WTC11 (cell line): ENCODE results near the gene SIGMAR1. TPM values are rescaled to one million over a fixed set of nuclear protein-coding genes. Genes with fewer than 3 reads are reported as not detected.

Experiments
- ATF2 ChIP-seq: sonication (generic); formaldehyde crosslinking; IDR thresholded peaks from 2 replicates; pipeline ENCODE4 v1.8.1; 2022; ENCODE audit warnings: low read depth, missing genetic modification reagents, borderline replicate concordance
- CREM ChIP-seq: sonication (generic); formaldehyde crosslinking; IDR thresholded peaks from 2 replicates; pipeline ENCODE4 v1.8.1; 2022; ENCODE audit warnings: mild to moderate bottlenecking, missing genetic modification reagents, moderate library complexity
- E2F1 ChIP-seq: sonication (generic); formaldehyde crosslinking; IDR thresholded peaks from 2 replicates; pipeline ENCODE4 v1.8.0; 2022; ENCODE audit warnings: mild to moderate bottlenecking, missing genetic modification reagents
- EMX1 ChIP-seq: fragments of 250-450 bp; sonication (Bioruptor Pico); IDR thresholded peaks from 2 replicates; pipeline ENCODE4 v1.8.0; 2021; ENCODE audit warnings: mild to moderate bottlenecking
- ETV6 ChIP-seq: sonication (generic); formaldehyde crosslinking; IDR thresholded peaks from 2 replicates; pipeline ENCODE4 v1.8.1; 2022; ENCODE audit warnings: mild to moderate bottlenecking, missing genetic modification reagents
- FOXK1 ChIP-seq: sonication (generic); formaldehyde crosslinking; IDR thresholded peaks from 2 replicates; pipeline ENCODE4 v1.8.0; 2022; ENCODE audit warnings: mild to moderate bottlenecking, moderate library complexity, missing genetic modification reagents
- FOXP1 ChIP-seq: sonication (generic); formaldehyde crosslinking; IDR thresholded peaks from 2 replicates; pipeline ENCODE4 v1.8.0; 2022; ENCODE audit warnings: missing genetic modification reagents, mild to moderate bottlenecking, moderate library complexity, borderline replicate concordance
- GRHL2 ChIP-seq: fragments of 250-450 bp; sonication (Bioruptor Pico); IDR thresholded peaks from 2 replicates; pipeline ENCODE4 v1.8.0; 2022; ENCODE audit warnings: mild to moderate bottlenecking, moderate library complexity; ENCODE audit not compliant: insufficient replicate concordance, severe bottlenecking
- MXD4 ChIP-seq: fragments of 250-450 bp; sonication (Bioruptor Pico); IDR thresholded peaks from 2 replicates; pipeline ENCODE4 v1.8.0; 2021; ENCODE audit warnings: mild to moderate bottlenecking, moderate library complexity, borderline replicate concordance
- MYBL2 ChIP-seq: sonication (generic); formaldehyde crosslinking; IDR thresholded peaks from 2 replicates; pipeline ENCODE4 v1.8.1; 2023; ENCODE audit warnings: mild to moderate bottlenecking, moderate library complexity, missing genetic modification reagents
- NFATC4 ChIP-seq: fragments of 250-450 bp; sonication (Bioruptor Pico); IDR thresholded peaks from 2 replicates; pipeline ENCODE4 v1.9.0; 2021; ENCODE audit warnings: mild to moderate bottlenecking
- NR2C2 ChIP-seq: sonication (generic); formaldehyde crosslinking; IDR thresholded peaks from 2 replicates; pipeline ENCODE4 v1.8.0; 2022; ENCODE audit warnings: mild to moderate bottlenecking, missing genetic modification reagents
- OVOL2 ChIP-seq: fragments of 250-450 bp; sonication (Bioruptor Pico); IDR thresholded peaks from 2 replicates; pipeline ENCODE4 v1.9.0; 2021; ENCODE audit warnings: mild to moderate bottlenecking, borderline replicate concordance
- PRRX2 ChIP-seq: fragments of 250-450 bp; sonication (Bioruptor Pico); IDR thresholded peaks from 2 replicates; pipeline ENCODE4 v1.8.0; 2021; ENCODE audit warnings: mild to moderate bottlenecking
- SMAD4 ChIP-seq: sonication (generic); formaldehyde crosslinking; IDR thresholded peaks from 2 replicates; pipeline ENCODE4 v1.8.0; 2022; ENCODE audit warnings: mild to moderate bottlenecking, missing genetic modification reagents
- SP1 ChIP-seq: sonication (generic); formaldehyde crosslinking; conservative IDR thresholded peaks from 2 replicates; pipeline ENCODE4 v1.8.1; 2022; ENCODE audit warnings: missing genetic modification reagents
- TP53 ChIP-seq: sonication (generic); formaldehyde crosslinking; IDR thresholded peaks from 2 replicates; pipeline ENCODE4 v1.8.1; 2023; ENCODE audit warnings: mild to moderate bottlenecking, missing genetic modification reagents
- ZMAT4 ChIP-seq: fragments of 250-450 bp; sonication (Bioruptor Pico); IDR thresholded peaks from 2 replicates; pipeline ENCODE4 v1.9.0; 2021; ENCODE audit warnings: mild to moderate bottlenecking
- ZNF263 ChIP-seq: sonication (generic); formaldehyde crosslinking; IDR thresholded peaks from 2 replicates; pipeline ENCODE4 v1.8.1; 2022; ENCODE audit warnings: low read depth, mild to moderate bottlenecking, moderate library complexity, missing genetic modification reagents
- ZNF416 ChIP-seq: fragments of 250-450 bp; sonication (Bioruptor Pico); IDR thresholded peaks from 2 replicates; pipeline ENCODE4 v1.9.0; 2021; ENCODE audit warnings: mild to moderate bottlenecking, inconsistent platforms
- total RNA-seq: library from RNA; stranded (reverse); gene quantifications from 3 replicates; pipeline ENCODE4 v1.2.3, GENCODE V29; 2021
- TF ChIP-seq, protein P1 (sequence below): sonication (generic); formaldehyde crosslinking; IDR thresholded peaks from 2 replicates; pipeline ENCODE4 v1.8.1; 2023; ENCODE audit warnings: mild to moderate bottlenecking, missing genetic modification reagents
- TF ChIP-seq, protein P2 (sequence below): fragments of 250-450 bp; sonication (Bioruptor Pico); IDR thresholded peaks from 2 replicates; pipeline ENCODE4 v1.9.0; 2021; ENCODE audit warnings: mild to moderate bottlenecking
- TF ChIP-seq, protein P3 (sequence below): sonication (generic); formaldehyde crosslinking; IDR thresholded peaks from 2 replicates; pipeline ENCODE4 v1.8.0; 2022; ENCODE audit warnings: mild to moderate bottlenecking, missing genetic modification reagents
- TF ChIP-seq, protein P4 (sequence below): sonication (generic); formaldehyde crosslinking; IDR thresholded peaks from 2 replicates; pipeline ENCODE4 v1.8.1; 2023; ENCODE audit warnings: mild to moderate bottlenecking, missing genetic modification reagents

SIGMAR1 gene
- total RNA-seq, 1 experiment from 2014 or later, result 108 TPM

- TF ChIP-seq, protein P1, sequence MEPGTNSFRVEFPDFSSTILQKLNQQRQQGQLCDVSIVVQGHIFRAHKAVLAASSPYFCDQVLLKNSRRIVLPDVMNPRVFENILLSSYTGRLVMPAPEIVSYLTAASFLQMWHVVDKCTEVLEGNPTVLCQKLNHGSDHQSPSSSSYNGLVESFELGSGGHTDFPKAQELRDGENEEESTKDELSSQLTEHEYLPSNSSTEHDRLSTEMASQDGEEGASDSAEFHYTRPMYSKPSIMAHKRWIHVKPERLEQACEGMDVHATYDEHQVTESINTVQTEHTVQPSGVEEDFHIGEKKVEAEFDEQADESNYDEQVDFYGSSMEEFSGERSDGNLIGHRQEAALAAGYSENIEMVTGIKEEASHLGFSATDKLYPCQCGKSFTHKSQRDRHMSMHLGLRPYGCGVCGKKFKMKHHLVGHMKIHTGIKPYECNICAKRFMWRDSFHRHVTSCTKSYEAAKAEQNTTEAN (CRISPR knock-in tag), result no peak
- TF ChIP-seq PRRX2, result no peak
- TF ChIP-seq CREM (CRISPR knock-in tag), result 0 out of 2 replicates have a peak, but pooled peaks have one; percentile 23
- TF ChIP-seq, protein P2, sequence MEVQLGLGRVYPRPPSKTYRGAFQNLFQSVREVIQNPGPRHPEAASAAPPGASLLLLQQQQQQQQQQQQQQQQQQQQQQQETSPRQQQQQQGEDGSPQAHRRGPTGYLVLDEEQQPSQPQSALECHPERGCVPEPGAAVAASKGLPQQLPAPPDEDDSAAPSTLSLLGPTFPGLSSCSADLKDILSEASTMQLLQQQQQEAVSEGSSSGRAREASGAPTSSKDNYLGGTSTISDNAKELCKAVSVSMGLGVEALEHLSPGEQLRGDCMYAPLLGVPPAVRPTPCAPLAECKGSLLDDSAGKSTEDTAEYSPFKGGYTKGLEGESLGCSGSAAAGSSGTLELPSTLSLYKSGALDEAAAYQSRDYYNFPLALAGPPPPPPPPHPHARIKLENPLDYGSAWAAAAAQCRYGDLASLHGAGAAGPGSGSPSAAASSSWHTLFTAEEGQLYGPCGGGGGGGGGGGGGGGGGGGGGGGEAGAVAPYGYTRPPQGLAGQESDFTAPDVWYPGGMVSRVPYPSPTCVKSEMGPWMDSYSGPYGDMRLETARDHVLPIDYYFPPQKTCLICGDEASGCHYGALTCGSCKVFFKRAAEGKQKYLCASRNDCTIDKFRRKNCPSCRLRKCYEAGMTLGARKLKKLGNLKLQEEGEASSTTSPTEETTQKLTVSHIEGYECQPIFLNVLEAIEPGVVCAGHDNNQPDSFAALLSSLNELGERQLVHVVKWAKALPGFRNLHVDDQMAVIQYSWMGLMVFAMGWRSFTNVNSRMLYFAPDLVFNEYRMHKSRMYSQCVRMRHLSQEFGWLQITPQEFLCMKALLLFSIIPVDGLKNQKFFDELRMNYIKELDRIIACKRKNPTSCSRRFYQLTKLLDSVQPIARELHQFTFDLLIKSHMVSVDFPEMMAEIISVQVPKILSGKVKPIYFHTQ (CRISPR knock-in tag), result no peak
- TF ChIP-seq ZNF416, result no peak
- no peak for TF ChIP-seq ZMAT4 (CRISPR knock-in tag)
- TF ChIP-seq SP1 (CRISPR knock-in tag), result peak; percentile 82
- TF ChIP-seq MXD4 (CRISPR knock-in tag), result no peak
- TF ChIP-seq, protein P3, sequence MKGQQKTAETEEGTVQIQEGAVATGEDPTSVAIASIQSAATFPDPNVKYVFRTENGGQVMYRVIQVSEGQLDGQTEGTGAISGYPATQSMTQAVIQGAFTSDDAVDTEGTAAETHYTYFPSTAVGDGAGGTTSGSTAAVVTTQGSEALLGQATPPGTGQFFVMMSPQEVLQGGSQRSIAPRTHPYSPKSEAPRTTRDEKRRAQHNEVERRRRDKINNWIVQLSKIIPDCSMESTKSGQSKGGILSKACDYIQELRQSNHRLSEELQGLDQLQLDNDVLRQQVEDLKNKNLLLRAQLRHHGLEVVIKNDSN (CRISPR knock-in tag), result peak; percentile 39; the same call in 1 of the 2 replicates
- TF ChIP-seq FOXK1 (CRISPR knock-in tag), result 0 out of 2 replicates have a peak, but pooled peaks have one; percentile 25
- TF ChIP-seq ETV6 (CRISPR knock-in tag), result peak; percentile 34
- no peak for TF ChIP-seq TP53 (CRISPR knock-in tag)
- TF ChIP-seq GRHL2 (CRISPR knock-in tag), result no peak
- TF ChIP-seq NR2C2 (CRISPR knock-in tag), result no peak
- no peak for TF ChIP-seq OVOL2 (CRISPR knock-in tag)
- no peak for TF ChIP-seq ATF2 (CRISPR knock-in tag)
- TF ChIP-seq, protein P4, sequence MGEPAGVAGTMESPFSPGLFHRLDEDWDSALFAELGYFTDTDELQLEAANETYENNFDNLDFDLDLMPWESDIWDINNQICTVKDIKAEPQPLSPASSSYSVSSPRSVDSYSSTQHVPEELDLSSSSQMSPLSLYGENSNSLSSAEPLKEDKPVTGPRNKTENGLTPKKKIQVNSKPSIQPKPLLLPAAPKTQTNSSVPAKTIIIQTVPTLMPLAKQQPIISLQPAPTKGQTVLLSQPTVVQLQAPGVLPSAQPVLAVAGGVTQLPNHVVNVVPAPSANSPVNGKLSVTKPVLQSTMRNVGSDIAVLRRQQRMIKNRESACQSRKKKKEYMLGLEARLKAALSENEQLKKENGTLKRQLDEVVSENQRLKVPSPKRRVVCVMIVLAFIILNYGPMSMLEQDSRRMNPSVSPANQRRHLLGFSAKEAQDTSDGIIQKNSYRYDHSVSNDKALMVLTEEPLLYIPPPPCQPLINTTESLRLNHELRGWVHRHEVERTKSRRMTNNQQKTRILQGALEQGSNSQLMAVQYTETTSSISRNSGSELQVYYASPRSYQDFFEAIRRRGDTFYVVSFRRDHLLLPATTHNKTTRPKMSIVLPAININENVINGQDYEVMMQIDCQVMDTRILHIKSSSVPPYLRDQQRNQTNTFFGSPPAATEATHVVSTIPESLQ (CRISPR knock-in tag), result no peak
- no peak for TF ChIP-seq SMAD4 (CRISPR knock-in tag)
- TF ChIP-seq NFATC4 (CRISPR knock-in tag), result no peak
- no peak for TF ChIP-seq E2F1 (CRISPR knock-in tag)
- no peak for TF ChIP-seq EMX1 (CRISPR knock-in tag)
- no peak; the same call in 1 of the 2 replicates for TF ChIP-seq FOXP1 (CRISPR knock-in tag)
- TF ChIP-seq ZNF263 (CRISPR knock-in tag), result no peak
- no peak for TF ChIP-seq MYBL2
These were observed 25.5 kb downstream of the SIGMAR1 start, which contains the start of gene RPP25L (continued) for GRCh38 chr9:34611811-34612787.
